Measurements from ENCODE around the gene HBB.

HBB gene

GRCh38 chr11:5231111-5231510 lies 4.2 kb upstream of the HBB start:
- Histone ChIP-seq H3K4me2 (ENCODE audit: low read depth, low read length) (peak overlapping the region; percentile 63), H3K4me1 (ENCODE audit: low read length) (peaks cover 65% of the 10 kb centered on the region), H3K9me2 (replicated peaks; ENCODE audit: insufficient read depth, low read length) (no peaks in the 10 kb centered on the region), H3K36me3 (replicated peaks; ENCODE audit: insufficient read depth, low read length) (no peaks in the 10 kb centered on the region), H4K20me1 (ENCODE audit: insufficient read depth, low read length) (no peaks in the 10 kb centered on the region), H3K9ac (ENCODE audit: low read length) (no peak overlapping the region), H3F3A (ENCODE audit: insufficient read depth, low read length) (peaks cover 46% of the 10 kb centered on the region), H3K79me2 (ENCODE audit: low read length) (peaks cover 7% of the 10 kb centered on the region), H3K4me3 (ENCODE audit: low read length) (no peak overlapping the region), H2AFZ (ENCODE audit: low read length) (no peak overlapping the region), H3K9me3 (replicated peaks; ENCODE audit: insufficient read depth, low read length) (no peaks in the 10 kb centered on the region), H3K27me3 (replicated peaks; ENCODE audit: insufficient read depth, low read length) (no peaks in the 10 kb centered on the region), H3K27ac (ENCODE audit: low read length) (peak overlapping the region; percentile 89; the same call in 1 of the 2 replicates)
- TF ChIP-seq EZH2phosphoT487 (IDR thresholded peaks at IDR 0.05; ENCODE audit: low read length) (no peak), CTCF (IDR thresholded peaks at IDR 0.05; ENCODE audit: low read length) (no peak), EZH2 (optimal IDR thresholded peaks at IDR 0.05; ENCODE audit: low read depth, low read length) (no peak)
- no peak for DNase-seq

GRCh38 chr11:5230266-5230665 lies 3.4 kb upstream of the HBB start:
- no peak for DNase-seq
- H2AFZ ChIP-seq (ENCODE audit: low read length), result peak overlapping the region; percentile 25; the same call in 1 of the 2 replicates
- no peaks in the 10 kb centered on the region for H4K20me1 ChIP-seq (ENCODE audit: insufficient read depth, low read length)
- peaks cover 60% of the 10 kb centered on the region for H3K4me1 ChIP-seq (ENCODE audit: low read length)
- H3K27me3 ChIP-seq (replicated peaks; ENCODE audit: insufficient read depth, low read length), result no peaks in the 10 kb centered on the region
- no peaks in the 10 kb centered on the region for H3K9me2 ChIP-seq (replicated peaks; ENCODE audit: insufficient read depth, low read length)
- no peaks in the 10 kb centered on the region for H3K9me3 ChIP-seq (replicated peaks; ENCODE audit: insufficient read depth, low read length)
- peak overlapping the region; percentile 27; the same call in 1 of the 2 replicates for H3K4me3 ChIP-seq (ENCODE audit: low read length)
- TF ChIP-seq CTCF (IDR thresholded peaks at IDR 0.05; ENCODE audit: low read length), result no peak
- TF ChIP-seq EZH2phosphoT487 (IDR thresholded peaks at IDR 0.05; ENCODE audit: low read length), result no peak
- TF ChIP-seq EZH2 (optimal IDR thresholded peaks at IDR 0.05; ENCODE audit: low read depth, low read length), result no peak
- peak overlapping the region; percentile 36; the same call in 1 of the 2 replicates for H3K9ac ChIP-seq (ENCODE audit: low read length)
- H3K4me2 ChIP-seq (ENCODE audit: low read depth, low read length), result peak overlapping the region; percentile 63
- H3F3A ChIP-seq (ENCODE audit: insufficient read depth, low read length), result peaks cover 46% of the 10 kb centered on the region
- peak overlapping the region; percentile 89 for H3K27ac ChIP-seq (ENCODE audit: low read length)
- no peaks in the 10 kb centered on the region for H3K36me3 ChIP-seq (replicated peaks; ENCODE audit: insufficient read depth, low read length)
- H3K79me2 ChIP-seq (ENCODE audit: low read length), result peaks cover 7% of the 10 kb centered on the region

GRCh38 chr11:5229796-5230195 lies 2.9 kb upstream of the HBB start:
- Histone ChIP-seq H2AFZ (ENCODE audit: low read length) (no peak overlapping the region), H3K27ac (ENCODE audit: low read length) (peak overlapping the region; percentile 89)

More at GRCh38 chr11:5229796-5230195, 2.9 kb upstream of the HBB start:
- H3K9me3 ChIP-seq (replicated peaks; ENCODE audit: insufficient read depth, low read length), result no peaks in the 10 kb centered on the region
- H4K20me1 ChIP-seq (ENCODE audit: insufficient read depth, low read length), result no peaks in the 10 kb centered on the region
- peak overlapping the region; percentile 27 for H3K4me3 ChIP-seq (ENCODE audit: low read length)
- H3K4me1 ChIP-seq (ENCODE audit: low read length), result peaks cover 57% of the 10 kb centered on the region
- no peak for TF ChIP-seq CTCF (IDR thresholded peaks at IDR 0.05; ENCODE audit: low read length)
- no peak for TF ChIP-seq EZH2 (optimal IDR thresholded peaks at IDR 0.05; ENCODE audit: low read depth, low read length)
- TF ChIP-seq EZH2phosphoT487 (IDR thresholded peaks at IDR 0.05; ENCODE audit: low read length), result no peak
- peak overlapping the region; percentile 63 for H3K4me2 ChIP-seq (ENCODE audit: low read depth, low read length)
- H3K9ac ChIP-seq (ENCODE audit: low read length), result peak overlapping the region; percentile 36; the same call in 1 of the 2 replicates
- H3K79me2 ChIP-seq (ENCODE audit: low read length), result peaks cover 7% of the 10 kb centered on the region
- peaks cover 46% of the 10 kb centered on the region for H3F3A ChIP-seq (ENCODE audit: insufficient read depth, low read length)
- no peaks in the 10 kb centered on the region for H3K9me2 ChIP-seq (replicated peaks; ENCODE audit: insufficient read depth, low read length)
- H3K27me3 ChIP-seq (replicated peaks; ENCODE audit: insufficient read depth, low read length), result no peaks in the 10 kb centered on the region
- no peaks in the 10 kb centered on the region for H3K36me3 ChIP-seq (replicated peaks; ENCODE audit: insufficient read depth, low read length)
- no peak for DNase-seq

Measured in MM.1S (cell line).